ENCODE data around the gene AANAT.

Gene AANAT

GRCh38 chr17:76468634-76469010 is 1.2 kb downstream of the AANAT start:
- no peak for DNase-seq (ENCODE audit: low read depth)

DNA sequence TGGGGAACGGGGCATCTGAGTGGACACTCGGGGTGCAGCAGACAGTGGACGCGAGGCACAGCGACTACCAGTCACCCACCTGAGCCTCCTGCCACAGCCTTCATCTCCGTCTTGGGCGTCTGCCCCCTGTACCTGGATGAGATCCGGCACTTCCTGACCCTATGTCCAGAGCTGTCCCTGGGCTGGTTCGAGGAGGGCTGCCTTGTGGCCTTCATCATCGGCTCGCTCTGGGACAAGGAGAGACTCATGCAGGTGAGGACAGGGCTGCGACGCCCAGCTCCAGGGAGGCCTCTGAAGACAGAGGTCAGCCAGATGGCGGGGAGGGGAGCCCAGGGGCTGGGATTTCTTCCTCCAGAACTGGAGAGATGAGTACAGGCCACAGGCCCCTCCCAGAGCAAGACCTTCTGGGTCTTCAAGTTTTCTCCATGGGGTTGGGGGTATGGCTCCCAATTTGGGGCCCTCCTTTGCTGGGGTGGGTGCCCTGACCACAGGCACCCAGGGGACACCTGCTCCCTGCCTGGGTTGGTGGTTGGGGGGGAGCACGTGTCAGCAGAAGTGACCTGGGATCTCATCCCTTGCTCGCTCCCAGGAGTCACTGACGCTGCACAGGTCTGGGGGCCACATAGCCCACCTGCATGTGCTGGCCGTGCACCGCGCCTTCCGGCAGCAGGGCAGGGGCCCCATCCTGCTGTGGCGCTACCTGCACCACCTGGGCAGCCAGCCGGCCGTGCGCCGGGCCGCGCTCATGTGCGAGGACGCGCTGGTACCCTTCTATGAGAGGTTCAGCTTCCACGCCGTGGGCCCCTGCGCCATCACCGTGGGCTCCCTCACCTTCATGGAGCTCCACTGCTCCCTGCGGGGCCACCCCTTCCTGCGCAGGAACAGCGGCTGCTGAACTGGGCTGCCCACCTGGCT is 1.9 kb downstream of the AANAT start:
- no peak for DNase-seq (ENCODE audit: low read depth)

- no peak for DNase-seq (ENCODE audit: low read depth)
These were observed 2.8 kb downstream of the AANAT start for GRCh38 chr17:76469991-76470739.

DNA sequence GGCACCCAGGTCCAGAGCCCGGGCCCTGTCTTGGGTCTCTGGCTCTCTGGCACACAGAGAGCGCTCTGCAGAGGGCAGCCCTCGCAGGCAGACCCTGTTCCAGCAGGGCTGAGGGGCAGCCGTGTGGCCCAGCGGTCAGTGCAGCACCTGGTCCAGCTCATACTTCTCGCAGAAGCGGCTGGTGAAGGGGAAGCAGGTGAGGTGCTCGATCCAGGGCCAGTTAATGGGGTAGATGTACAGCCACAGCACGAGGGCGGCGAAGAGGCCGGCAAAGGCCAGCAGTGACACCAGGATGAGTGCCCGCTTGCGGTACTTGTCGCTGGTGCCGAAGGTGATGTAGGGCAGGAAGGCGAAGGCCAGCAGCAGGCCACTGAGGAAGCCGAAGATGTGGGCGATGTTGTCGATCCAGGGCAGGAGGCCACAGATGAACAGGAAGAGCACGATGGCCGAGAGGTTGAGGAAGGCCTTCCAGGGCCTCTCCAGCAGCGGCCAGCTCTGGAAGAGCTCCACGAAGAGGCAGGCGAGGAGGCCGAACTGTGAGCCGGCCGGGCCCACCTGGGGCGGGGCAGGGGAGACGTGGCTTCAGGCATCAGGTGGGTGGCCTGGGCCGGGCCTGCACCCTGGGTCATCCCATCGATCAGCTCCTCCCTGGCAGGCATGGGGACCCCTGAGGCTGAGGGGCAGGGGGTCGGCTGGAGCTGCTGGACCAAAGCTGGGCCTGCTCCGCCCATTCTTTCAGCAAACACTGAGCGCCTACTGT is 4.3 kb downstream of the AANAT start:
- DNase-seq (ENCODE audit: low read depth): no peak

DNA sequence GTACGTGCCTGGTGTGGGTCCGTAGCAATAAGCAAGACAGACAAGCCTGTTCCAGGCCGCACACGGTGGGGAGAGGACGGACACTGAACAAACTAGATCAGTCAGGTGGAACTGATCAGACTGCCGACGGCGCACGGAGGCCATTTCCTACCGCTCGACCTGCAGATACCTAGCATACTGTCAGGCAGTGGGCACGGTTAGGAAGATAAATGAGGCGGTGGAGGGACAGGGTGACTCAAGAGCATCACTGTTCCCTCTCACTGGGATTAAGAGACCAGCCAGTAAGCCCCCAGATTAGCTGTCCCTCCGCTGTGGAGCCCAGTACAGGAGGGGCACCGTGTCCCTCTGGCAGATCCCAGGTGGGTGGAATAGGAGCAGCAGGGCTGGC is 4.8 kb downstream of the AANAT start:
- DNase-seq (ENCODE audit: low read depth): no peak

DNA sequence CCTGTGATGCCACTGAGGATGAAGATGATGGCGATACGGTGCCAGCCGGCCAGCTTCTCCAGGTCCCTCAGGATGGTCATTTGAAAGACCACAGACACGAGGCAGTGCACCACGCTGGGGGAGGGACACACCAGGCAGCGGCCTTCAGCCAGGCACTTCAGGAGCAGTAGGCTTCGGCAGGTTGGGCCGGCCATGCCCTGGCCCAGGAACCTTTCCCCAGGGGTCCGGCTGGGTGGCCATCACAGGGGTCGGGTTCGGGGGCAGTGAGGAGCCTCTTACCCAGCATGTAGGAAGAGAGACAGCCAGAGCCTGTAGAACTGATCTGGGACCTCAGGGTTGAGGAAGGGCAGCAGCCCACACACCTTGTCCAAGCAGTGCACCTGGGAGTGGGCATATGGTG is 5.3 kb downstream of the AANAT start:
- DNase-seq (ENCODE audit: low read depth): no peak

GRCh38 chr17:76473541-76473985 is 6.2 kb downstream of the AANAT start:
- DNase-seq (ENCODE audit: low read depth): no peak

DNA sequence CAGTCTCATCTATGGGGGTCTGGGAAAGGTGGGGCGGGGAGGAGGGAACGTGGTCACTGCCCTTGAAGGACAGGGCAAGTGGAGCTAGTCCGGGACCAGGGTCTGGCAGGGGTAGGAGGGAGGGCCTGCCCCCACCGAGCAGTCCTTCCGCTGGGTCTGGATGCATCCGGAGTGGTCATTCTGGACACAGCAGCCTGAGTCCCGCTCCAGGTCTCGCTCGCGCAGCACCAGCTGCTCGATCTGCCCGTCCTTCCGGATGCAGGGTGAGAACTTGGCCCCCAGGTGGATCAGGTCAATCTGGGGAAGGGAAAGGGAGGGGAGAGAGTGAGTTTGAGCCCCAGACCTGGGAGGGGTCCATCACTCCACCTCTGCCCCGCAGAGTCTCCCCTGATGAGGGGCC is 6.8 kb downstream of the AANAT start:
- no peak for DNase-seq (ENCODE audit: low read depth)

- DNase-seq (ENCODE audit: low read depth): no peak
These were observed 7.5 kb downstream of the AANAT start for GRCh38 chr17:76474894-76475293.

- DNase-seq (ENCODE audit: low read depth): no peak
These were observed 7.9 kb downstream of the AANAT start for GRCh38 chr17:76475302-76475701.

- DNase-seq (ENCODE audit: low read depth): no peak
These were observed 9.3 kb downstream of the AANAT start for GRCh38 chr17:76476736-76477135.

DNA sequence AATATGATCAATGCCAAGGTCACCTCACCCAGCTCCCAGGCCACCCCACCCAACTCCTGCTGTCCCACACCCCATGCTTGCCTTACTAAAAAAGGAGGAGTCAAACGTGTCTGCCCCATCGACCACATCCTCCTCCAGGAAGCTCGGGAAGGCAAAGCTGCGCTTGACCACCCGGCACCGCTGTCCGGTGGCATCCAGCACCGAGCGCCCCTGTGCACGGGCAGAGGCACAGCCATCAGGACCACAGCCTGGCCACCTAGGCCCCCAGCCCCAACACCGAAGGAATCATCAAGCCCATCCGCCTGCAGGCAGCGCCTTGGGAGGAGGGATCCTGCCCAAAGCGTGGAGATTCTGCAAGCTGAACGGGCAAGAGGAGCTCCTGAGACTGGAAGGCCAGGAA is 10.2 kb downstream of the AANAT start:
- DNase-seq (ENCODE audit: low read depth): no peak

DNA sequence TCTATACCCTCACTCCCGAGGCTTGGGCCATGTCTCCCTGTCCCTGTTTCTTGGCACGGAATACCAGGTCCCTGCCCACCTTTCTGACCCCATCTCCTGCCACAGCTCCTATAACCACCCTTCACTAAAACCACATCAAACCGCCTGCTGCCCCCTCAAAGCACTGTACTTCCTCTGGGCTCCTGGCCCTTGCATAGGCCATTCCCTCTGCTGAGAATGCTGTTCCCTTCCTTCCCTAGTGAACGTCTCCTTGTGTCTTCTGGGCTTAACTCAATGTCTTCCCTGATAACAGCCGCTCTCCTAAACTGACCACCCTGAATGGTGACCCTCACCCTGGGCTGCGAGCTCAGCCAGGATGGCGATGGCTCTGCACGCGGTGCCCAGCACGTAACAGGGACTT is 10.7 kb downstream of the AANAT start:
- DNase-seq (ENCODE audit: low read depth): no peak

DNA sequence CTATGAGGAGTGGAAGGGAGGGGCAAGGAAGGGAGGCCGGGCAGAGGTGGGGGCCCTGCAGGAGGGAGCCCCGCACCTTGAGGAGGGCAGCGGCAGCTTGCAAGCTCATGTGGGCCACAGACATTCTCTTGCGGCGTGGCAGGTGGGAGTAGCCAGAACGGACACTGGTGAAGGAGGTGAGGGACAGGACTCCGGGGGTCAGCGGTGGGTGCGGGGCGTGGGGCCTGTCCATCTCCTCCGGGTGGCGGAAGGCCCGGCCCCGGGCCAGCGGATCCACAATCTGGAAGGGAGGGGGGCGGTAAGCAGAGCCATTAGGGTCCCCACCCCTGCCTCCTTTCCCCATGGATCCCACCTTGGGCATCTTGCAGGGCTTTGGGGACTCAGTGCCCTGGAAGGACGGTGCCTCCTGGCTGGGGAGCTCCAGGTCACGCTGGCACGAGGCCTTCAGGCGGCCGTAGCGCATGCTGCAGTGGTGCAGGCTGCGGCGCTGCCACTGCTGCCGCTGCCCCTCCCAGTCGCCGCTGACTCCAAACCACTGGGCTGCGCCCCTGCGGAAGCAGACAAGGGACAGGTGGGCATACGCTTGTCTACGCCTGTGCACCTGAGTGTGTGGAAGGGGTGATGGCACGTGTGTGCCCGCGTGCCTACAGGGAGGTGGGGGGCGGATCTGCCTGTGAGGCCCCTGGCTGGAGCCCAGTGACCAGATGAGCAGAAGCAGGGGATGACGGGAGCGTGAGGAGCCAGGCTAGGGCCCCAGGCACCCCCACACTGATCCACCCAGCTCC is 11.5 kb downstream of the AANAT start:
- DNase-seq (ENCODE audit: low read depth): no peak

GRCh38 chr17:76479515-76480060 is 12.2 kb downstream of the AANAT start:
- no peak for DNase-seq (ENCODE audit: low read depth)

GRCh38 chr17:76480632-76481031 is 13.2 kb downstream of the AANAT start:
- no peak for DNase-seq (ENCODE audit: low read depth)

GRCh38 chr17:76481071-76481655 is 13.8 kb downstream of the AANAT start:
- DNase-seq (ENCODE audit: low read depth): no peak

GRCh38 chr17:76484228-76484725 is 16.9 kb downstream of the AANAT start:
- DNase-seq (ENCODE audit: low read depth): no peak

DNA sequence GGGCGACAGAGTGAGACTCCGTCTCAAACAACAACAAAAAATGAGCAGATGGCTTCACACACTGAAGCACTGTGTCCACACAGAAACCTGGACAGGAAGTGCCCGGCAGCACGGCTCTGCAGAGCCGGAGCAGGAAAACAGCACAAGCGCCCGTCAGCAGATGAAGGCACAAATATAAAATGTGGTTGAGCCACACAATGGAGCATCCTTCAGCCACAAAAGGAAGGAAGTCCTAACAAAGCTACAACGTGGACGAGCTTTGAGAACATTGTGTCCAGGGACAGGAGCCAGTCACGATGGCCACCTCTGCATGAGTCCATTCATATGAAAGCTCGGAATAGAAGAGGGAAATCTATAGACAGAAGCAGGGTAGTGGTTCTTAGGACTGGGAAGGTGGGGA is 18.2 kb downstream of the AANAT start:
- no peak for DNase-seq (ENCODE audit: low read depth)

- DNase-seq (ENCODE audit: low read depth): no peak
These were observed 20.2 kb downstream of the AANAT start for GRCh38 chr17:76487451-76488192.
